Endothelial cell of umbilical vein (primary cell): Measurements from ENCODE around the gene LTN1. TPM values are rescaled to one million over a fixed set of nuclear protein-coding genes. Genes with fewer than 3 reads are reported as not detected.

Source experiments
- BruUV-seq: library from RNA; stranded (reverse); fragments of 400-500 nt; replicated peaks from 2 replicates; lab custom pipeline; 2021; lab: Mats Ljungman, UMichigan
- CTCF ChIA-PET: fragments of 300-600, 350-600 bp; sonication (Branson Sonifier 250); formaldehyde crosslinking; loops from one replicate; lab custom pipeline; 2021; ENCODE audit warnings: antibody characterized with exemption, inconsistent platforms; lab: Charles Lee
- POLR2A ChIA-PET: fragments of 300-600, 350-600 bp; sonication (Branson Sonifier 250); formaldehyde crosslinking; loops from one replicate; lab custom pipeline; 2021; ENCODE audit warnings: antibody characterized with exemption, inconsistent platforms; lab: Charles Lee
- DNase-seq: peaks from one replicate; pipeline ENCODE4 v3.0.0-alpha.2; 2011; ENCODE audit warnings: low read depth, low spot score
- FAIRE-seq: peaks from 2 replicates; lab custom pipeline; 2011; peaks lifted over from hg19 to GRCh38; lab: Jason Lieb, UNC
- H2AFZ ChIP-seq: 2 replicates; pipeline ENCODE4 v1.6.0; 2012; ENCODE audit warnings: low read depth, low read length, control low read depth, inconsistent platforms
- H3K27ac ChIP-seq: 2 replicates; pipeline ENCODE4 v1.5.1; 2011; ENCODE audit warnings: low read depth, mild to moderate bottlenecking, control low read depth, low read length, moderate library complexity; ENCODE audit not compliant: insufficient read depth
- H3K27me3 ChIP-seq, 2 experiments: 2 replicates each; pipeline versions ENCODE4 v1.6.0 to v1.6.1; 2011; ENCODE audit warnings: low read length in 2 of 2, mixed read lengths in 1 of 2; ENCODE audit not compliant: control insufficient read depth in 2 of 2, insufficient read depth in 2 of 2
- H3K36me3 ChIP-seq, 2 experiments: 2 replicates in 1 of 2; 3 replicates in 1 of 2; pipeline ENCODE4 v1.5.1; 2011; ENCODE audit warnings: low read length in 2 of 2, mild to moderate bottlenecking in 1 of 2, moderate library complexity in 1 of 2; ENCODE audit not compliant: control insufficient read depth in 2 of 2, insufficient read depth in 2 of 2; ENCODE audit errors: extremely low read depth in 1 of 2
- H3K4me1 ChIP-seq: 3 replicates; pipeline ENCODE4 v1.5.1; 2011; ENCODE audit warnings: mild to moderate bottlenecking, low read length; ENCODE audit not compliant: control insufficient read depth, insufficient read depth; ENCODE audit errors: extremely low read depth
- H3K4me2 ChIP-seq: 2 replicates; pipeline ENCODE4 v1.6.1; 2011; ENCODE audit warnings: low read length, control low read depth, mixed read lengths; ENCODE audit not compliant: insufficient read depth
- H3K4me3 ChIP-seq, 3 experiments: fragments of 200-600 bp in 1 of 3; sonication (generic), shearing (Covaris generic) in 1 of 3; replicated peaks in 1 of 3; 2 replicates each; pipeline ENCODE4 v1.5.1; 2011 to 2016; ENCODE audit warnings: control low read depth in 3 of 3, low read length in 3 of 3, mild to moderate bottlenecking in 2 of 3, inconsistent platforms in 1 of 3, low read depth in 1 of 3, moderate library complexity in 1 of 3; ENCODE audit not compliant: insufficient read depth in 1 of 3
- H3K79me2 ChIP-seq: 2 replicates; pipeline ENCODE4 v1.6.0; 2012; ENCODE audit warnings: low read length, inconsistent platforms; ENCODE audit not compliant: control insufficient read depth, insufficient read depth
- H3K9ac ChIP-seq: replicated peaks from 2 replicates; pipeline ENCODE3; 2011; ENCODE audit warnings: low read length, control low read depth; ENCODE audit not compliant: insufficient read depth; ENCODE audit errors: extremely low read depth
- H3K9me1 ChIP-seq: replicated peaks from 3 replicates; pipeline ENCODE4 v1.6.0; 2011; ENCODE audit warnings: mild to moderate bottlenecking, low read length; ENCODE audit not compliant: control insufficient read depth, insufficient read depth; ENCODE audit errors: extremely low read depth
- H3K9me3 ChIP-seq: replicated peaks from 2 replicates; pipeline ENCODE4 v1.5.1; 2012; ENCODE audit warnings: low read length, inconsistent platforms; ENCODE audit not compliant: control insufficient read depth, insufficient read depth
- H4K20me1 ChIP-seq: replicated peaks from 2 replicates; pipeline ENCODE3; 2011; ENCODE audit warnings: mild to moderate bottlenecking, low read length; ENCODE audit not compliant: control insufficient read depth, insufficient read depth; ENCODE audit errors: extremely low read depth
- EZH2 ChIP-seq: IDR thresholded peaks from 2 replicates; pipeline ENCODE4 v1.6.1; 2012; ENCODE audit warnings: borderline replicate concordance, low read depth, mild to moderate bottlenecking, moderate library complexity, low read length, inconsistent platforms; ENCODE audit not compliant: severe bottlenecking
- FOS ChIP-seq: IDR thresholded peaks from 2 replicates; pipeline ENCODE4 v1.6.1; 2011; ENCODE audit warnings: mild to moderate bottlenecking, low read length, moderate library complexity, borderline replicate concordance; ENCODE audit not compliant: insufficient read depth
- GATA2 ChIP-seq: IDR thresholded peaks from 2 replicates; pipeline ENCODE4 v1.7.0; 2011; ENCODE audit warnings: low read depth, mild to moderate bottlenecking, moderate library complexity, mixed read lengths, low read length; ENCODE audit not compliant: insufficient read length, insufficient read depth
- JUN ChIP-seq: IDR thresholded peaks from 2 replicates; pipeline ENCODE4 v1.6.1; 2011; ENCODE audit warnings: borderline replicate concordance, low read depth; ENCODE audit not compliant: insufficient read length, insufficient read depth
- MYC ChIP-seq: IDR thresholded peaks from one replicate; pipeline ENCODE4 v1.6.1; 2011; ENCODE audit warnings: mild to moderate bottlenecking, low read depth, low read length
- POLR2A ChIP-seq: IDR thresholded peaks from 2 replicates; pipeline ENCODE4 v1.6.1; 2012; ENCODE audit warnings: low read depth, mild to moderate bottlenecking, control low read depth, low read length
- POLR2AphosphoS5 ChIP-seq: IDR thresholded peaks from 2 replicates; pipeline ENCODE4 v1.6.1; 2012; ENCODE audit warnings: low read depth, mild to moderate bottlenecking, control low read depth, low read length, moderate library complexity; ENCODE audit not compliant: insufficient read depth
- dilution Hi-C: fragments of 300-500 bp; cut with MboI; formaldehyde crosslinking; loops from one replicate; pipeline ENCODE4 v1.15.0; 2019; ENCODE audit warnings: low sequenced_read_pairs; ENCODE audit not compliant: extremely low pct_ligation_motif_present
- intact Hi-C: fragments of 100-400 bp; cut with micrococcal nuclease; formaldehyde crosslinking; loops from one replicate; pipeline ENCODE4 v1.10.0; 2022
- polyA plus RNA-seq, 4 experiments: library from polyadenylated mRNA; depleted of rRNA in 3 of 4; stranded (reverse) in 3 of 4; unstranded in 1 of 4; fragments of >200 nt; gene quantifications; 2 replicates each; pipeline versions ENCODE4 v1.2.1 to v1.2.3, GENCODE V29; 2011 to 2012; ENCODE audit warnings: missing spikeins in 1 of 4
- total RNA-seq: library from RNA; stranded (reverse); gene quantifications from 2 replicates; pipeline ENCODE4 v1.2.3, GENCODE V29; 2021
- TF ChIP-seq, protein P1 (sequence below): IDR thresholded peaks from 2 replicates; pipeline ENCODE4 v1.6.1; 2011; ENCODE audit not compliant: insufficient read depth, insufficient read length
- TF ChIP-seq, protein P2 (sequence below), 2 donors: IDR thresholded peaks; 1 replicate in 1 of 2; 2 replicates in 1 of 2; pipeline ENCODE4 v1.5.1; 2011; ENCODE audit warnings: low read length in 2 of 2, mild to moderate bottlenecking in 2 of 2, moderate library complexity in 2 of 2, control low read depth in 1 of 2, inconsistent platforms in 1 of 2, low read depth in 1 of 2; ENCODE audit not compliant: insufficient read depth in 1 of 2; ENCODE audit errors: extremely low read depth in 1 of 2

LTN1 gene
- total and polyA plus RNA-seq, 2 donors (not counting 3 experiments of a cell fraction or from before 2014, with no cell fraction given) = 3.8 to 23.0 TPM

- H2AFZ ChIP-seq = no peak overlapping the region
- H4K20me1 ChIP-seq = no peaks in the 10 kb centered on the region
- no peaks in the 10 kb centered on the region for H3K9me3 ChIP-seq
- H3K27ac ChIP-seq = no peak overlapping the region
- peaks cover 13% of the 10 kb centered on the region for H3K79me2 ChIP-seq
- ChIA-PET CTCF (no interaction called here), POLR2A (no interaction called here)
- FAIRE-seq = no peak
- H3K4me1 ChIP-seq = no peaks in the 10 kb centered on the region
- no peak overlapping the region for H3K4me2 ChIP-seq
- TF ChIP-seq GATA2 = no peak
- no peak for TF ChIP-seq JUN
- TF ChIP-seq FOS = no peak
- TF ChIP-seq MYC = no peak
- no peak for TF ChIP-seq POLR2AphosphoS5
- no peak for TF ChIP-seq POLR2A
- TF ChIP-seq EZH2 = no peak
- TF ChIP-seq, protein P1, sequence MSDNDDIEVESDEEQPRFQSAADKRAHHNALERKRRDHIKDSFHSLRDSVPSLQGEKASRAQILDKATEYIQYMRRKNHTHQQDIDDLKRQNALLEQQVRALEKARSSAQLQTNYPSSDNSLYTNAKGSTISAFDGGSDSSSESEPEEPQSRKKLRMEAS = no peak
- TF ChIP-seq, protein P2, sequence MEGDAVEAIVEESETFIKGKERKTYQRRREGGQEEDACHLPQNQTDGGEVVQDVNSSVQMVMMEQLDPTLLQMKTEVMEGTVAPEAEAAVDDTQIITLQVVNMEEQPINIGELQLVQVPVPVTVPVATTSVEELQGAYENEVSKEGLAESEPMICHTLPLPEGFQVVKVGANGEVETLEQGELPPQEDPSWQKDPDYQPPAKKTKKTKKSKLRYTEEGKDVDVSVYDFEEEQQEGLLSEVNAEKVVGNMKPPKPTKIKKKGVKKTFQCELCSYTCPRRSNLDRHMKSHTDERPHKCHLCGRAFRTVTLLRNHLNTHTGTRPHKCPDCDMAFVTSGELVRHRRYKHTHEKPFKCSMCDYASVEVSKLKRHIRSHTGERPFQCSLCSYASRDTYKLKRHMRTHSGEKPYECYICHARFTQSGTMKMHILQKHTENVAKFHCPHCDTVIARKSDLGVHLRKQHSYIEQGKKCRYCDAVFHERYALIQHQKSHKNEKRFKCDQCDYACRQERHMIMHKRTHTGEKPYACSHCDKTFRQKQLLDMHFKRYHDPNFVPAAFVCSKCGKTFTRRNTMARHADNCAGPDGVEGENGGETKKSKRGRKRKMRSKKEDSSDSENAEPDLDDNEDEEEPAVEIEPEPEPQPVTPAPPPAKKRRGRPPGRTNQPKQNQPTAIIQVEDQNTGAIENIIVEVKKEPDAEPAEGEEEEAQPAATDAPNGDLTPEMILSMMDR (IDR thresholded peaks at IDR 0.05; ENCODE audit: extremely low read depth in 1 of 2, insufficient read depth in 1 of 2, low read depth in 1 of 2, low read length in 2 of 2) = no peak
- H3K36me3 ChIP-seq = peaks cover 20 to 25% of the 10 kb centered on the region in 2 experiments
- H3K4me3 ChIP-seq = no peak overlapping the region
- no peaks in the 10 kb centered on the region for H3K27me3 ChIP-seq
- dilution Hi-C loops (no loop called here), intact Hi-C loops (no loop called here)
- H3K9ac ChIP-seq = no peak overlapping the region
- no peaks in the 10 kb centered on the region for H3K9me1 ChIP-seq
- no peak for DNase-seq
- no TSS peak for BruUV-seq
These were observed 40.6 kb upstream of the LTN1 start for GRCh38 chr21:29033301-29033700.
